HG02642 (cell line): Measurements from ENCODE around the gene SLC6A7.
"Not testable (repeated sequence)": the region's sequence is repeated elsewhere in the genome, so short reads cannot be mapped to it uniquely, and the experiment has no call there.

Experiments used
- ATAC-seq: cut with Tn5 transposase; IDR thresholded peaks from one replicate; pipeline ENCODE4 v1.9.1; 2021; ENCODE audit warnings: mild to moderate bottlenecking; ENCODE audit not compliant: unreplicated experiment, poor library complexity

The SLC6A7 gene

DNA sequence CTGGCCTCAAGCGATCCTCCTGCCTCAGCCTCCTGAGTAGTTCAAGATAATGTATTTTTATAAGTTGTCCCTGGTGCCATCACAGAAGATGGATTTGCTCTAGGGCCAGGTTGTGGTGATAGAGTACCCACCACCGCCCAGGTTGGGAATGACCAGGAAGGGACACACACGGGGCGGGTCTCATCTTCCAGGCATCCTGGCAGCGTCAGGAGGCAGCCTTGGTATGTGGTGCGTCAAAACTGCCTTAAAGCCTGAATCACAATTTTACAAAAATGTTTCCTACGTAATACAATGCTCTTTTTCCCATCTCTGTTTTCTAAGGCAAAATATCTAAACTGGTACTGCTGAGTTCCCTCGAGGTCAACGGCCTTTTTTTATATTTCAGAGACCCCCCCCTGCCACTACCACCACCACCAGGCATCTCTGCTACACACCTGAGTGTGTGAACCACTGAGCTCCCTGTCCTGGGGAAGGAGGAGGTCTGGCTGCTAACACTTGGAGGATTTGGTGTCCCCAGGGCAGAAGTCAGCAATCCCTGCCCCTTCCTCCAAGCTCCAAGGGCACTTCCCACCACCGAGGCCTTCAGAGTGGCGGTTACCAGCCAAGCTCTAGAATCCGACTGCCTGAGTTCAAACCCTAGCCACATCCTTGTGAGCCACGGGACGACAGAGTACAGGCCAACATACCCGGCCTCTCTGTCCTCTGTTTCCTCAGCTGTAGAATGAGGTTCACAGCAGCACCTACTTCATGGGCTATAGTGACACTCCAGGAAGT is 47.3 kb downstream of the SLC6A7 start:
- ATAC-seq: no peak

DNA sequence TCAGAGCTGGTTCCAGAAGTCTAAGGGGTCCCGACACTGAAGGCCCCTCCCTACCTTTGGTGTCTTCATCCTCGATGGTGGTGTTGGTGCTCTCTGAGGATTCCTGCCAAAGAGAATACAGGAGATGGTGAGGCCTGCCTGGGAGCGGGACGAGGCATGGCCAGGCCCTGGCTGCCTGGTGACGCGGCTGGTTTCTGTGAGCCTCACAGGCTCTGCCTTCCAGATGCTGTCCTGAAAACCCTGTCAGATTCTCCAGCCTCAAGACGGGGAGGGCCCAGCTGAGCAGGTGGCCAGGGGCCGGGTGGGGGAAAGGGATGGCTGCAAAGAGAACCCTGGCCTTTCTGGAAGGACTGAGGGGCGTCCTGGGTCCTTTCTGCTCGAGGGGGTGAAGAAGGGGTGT is 48.8 kb downstream of the SLC6A7 start:
- ATAC-seq: no peak

DNA sequence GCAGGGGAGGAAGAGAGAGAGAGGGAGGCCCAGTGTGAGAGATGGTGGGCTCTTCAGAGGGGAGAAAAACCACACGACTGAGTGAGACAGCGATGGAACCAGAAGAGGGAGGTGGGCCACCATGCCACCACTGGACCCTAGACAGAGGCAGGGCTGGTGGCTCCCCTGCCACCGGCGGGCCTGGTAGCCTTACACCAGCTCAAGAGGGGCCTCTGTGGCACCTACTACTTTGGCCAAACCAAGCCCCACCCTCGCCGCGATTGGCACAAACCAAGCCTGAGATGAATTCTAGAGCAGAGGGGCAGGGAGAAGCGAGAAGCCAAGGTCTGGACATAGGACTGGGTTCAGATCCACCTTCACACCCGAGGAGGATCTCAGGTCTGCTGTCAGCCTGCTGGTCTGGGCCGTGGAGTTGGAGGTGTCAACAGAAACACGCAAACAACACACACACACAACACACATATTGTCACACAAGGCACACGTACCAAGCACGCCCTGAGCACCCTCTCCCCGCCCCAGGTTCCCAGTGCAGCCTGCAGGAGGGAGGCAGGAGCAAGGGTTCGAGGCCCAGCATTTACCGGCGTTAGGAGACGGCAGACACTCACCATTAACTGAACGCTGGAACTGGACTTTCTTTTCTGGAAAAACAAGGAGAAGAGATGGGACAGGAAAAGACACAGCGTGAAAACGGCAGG is 49.4 kb downstream of the SLC6A7 start:
- no peak for ATAC-seq

DNA sequence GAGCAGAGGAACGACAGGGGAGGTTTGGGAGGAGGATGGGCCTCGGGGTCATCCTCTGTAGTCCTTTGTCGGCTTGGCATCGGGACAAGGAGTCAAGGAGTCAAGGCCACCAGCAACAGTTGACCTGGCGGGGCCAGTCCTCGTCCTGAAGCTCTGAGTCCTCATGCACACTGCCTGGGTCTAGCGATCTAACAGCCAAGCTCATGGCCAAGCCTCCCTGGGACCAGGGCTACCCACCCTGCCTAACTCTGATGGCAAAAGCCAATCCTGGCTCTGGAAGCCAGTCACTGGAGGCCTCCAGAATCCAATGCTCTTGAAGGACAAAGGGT is 49.9 kb downstream of the SLC6A7 start:
- no peak for ATAC-seq

DNA sequence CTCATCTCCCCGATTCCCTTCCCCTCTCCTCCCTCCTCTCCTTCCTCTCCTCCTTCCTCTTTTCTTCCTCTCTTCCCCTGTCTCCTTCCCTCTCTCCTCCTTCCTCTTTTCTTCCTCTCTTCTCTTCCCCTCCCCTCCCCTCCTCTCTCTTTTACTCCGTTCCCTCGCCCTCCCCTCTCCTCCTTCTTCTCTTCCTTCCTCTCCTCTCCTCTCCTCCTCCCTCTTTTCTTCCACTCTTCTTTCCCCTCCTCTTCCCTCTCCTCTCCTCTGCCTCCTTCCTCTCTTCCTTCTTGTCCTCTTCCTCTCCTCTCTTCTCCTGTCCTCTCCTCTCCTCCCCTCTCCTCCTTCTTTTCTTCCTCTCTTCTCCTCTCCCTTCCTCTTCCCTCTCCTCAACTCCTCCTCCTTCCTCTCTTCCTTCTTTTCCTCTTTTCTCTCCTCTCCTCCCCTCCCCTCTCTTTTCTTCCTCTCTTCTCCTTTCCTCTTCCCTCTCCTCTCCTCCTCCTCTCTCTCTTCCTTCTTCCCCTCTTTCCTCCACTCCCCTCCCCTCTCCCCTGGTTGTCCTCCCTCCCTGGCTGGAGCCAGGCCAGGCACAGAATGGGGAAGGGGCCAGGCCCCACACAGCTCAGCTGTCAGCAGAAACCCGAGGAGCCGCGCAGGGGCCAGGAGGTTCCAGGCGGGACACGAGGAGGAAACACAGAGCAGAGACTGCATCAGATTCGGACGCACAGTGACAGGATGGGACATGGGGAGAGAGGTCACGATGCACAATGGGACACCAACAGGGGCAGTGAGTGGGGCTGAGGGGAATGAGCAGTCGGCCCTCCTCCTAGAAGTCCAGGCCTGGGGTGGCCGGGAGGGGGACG is 51.7 kb downstream of the SLC6A7 start:
- ATAC-seq: no peak

DNA sequence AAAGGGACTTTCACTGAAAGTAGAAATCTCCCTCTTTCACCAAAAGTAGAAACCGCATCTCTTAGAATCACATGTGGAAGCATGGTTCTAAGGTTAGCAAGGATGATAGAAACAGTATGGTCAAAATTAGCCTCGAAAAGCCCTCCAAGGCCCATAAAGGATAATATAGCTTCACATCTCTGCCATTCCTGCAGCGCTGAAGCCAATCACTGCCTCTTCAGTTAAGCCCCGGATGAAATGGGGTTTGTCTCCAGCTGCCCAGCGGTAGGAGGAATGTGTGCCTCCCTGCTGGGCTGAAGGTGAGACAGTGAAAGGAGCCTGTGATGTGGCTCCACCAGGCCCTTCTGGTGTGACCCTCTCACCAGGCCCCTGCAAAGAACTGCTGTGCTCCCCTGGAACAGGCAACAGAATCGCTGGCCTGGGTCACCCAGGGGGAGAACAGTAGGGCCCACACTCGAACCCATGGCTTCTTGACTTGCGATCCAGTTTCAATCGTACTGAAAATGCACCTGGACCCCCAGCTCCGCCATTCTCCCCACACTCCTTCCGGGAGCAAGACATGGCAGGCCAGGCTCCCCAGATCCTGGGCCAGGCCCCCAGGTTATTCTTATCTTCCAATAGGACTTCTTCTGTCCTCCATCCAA is 52.5 kb downstream of the SLC6A7 start:
- ATAC-seq: no peak

DNA sequence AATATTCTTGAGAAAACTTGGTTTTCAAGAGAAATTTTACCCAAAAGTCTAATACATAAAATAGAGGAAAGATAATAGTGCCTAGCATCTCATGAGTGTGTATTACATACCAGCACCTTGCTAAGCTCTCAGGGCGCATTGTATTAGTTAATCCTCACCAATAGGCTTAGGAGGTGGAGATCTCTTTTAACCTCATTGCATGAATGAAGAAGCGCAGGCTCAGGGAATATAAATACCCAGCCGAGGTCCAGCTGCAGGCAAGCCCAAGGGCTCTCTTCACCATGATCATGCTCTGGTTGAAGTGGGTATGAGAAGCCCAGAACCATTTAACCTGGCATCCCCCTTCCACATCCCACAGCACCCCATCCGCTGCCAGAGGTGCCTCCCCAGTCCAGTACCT is 53.7 kb downstream of the SLC6A7 start:
- no peak for ATAC-seq

DNA sequence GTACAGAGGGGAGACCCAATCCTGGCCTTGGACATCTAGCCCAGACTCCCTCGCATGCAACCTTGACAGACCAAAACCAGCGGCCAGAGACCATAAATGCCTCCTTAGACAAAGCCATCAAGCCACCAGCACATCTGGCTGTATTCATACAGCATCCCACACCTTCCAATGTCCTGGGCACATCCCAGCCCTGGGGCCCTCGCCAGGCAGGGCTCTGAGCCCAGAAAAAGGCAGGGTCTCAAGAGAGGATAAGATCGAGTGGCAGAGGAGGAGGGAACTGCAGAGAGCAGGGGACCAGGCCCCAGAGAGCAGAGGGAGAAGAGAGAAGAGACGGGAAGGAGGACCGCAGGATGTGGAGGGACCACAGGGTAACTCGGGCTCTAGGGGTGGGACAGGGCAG is 54.3 kb downstream of the SLC6A7 start:
- ATAC-seq: no peak

DNA sequence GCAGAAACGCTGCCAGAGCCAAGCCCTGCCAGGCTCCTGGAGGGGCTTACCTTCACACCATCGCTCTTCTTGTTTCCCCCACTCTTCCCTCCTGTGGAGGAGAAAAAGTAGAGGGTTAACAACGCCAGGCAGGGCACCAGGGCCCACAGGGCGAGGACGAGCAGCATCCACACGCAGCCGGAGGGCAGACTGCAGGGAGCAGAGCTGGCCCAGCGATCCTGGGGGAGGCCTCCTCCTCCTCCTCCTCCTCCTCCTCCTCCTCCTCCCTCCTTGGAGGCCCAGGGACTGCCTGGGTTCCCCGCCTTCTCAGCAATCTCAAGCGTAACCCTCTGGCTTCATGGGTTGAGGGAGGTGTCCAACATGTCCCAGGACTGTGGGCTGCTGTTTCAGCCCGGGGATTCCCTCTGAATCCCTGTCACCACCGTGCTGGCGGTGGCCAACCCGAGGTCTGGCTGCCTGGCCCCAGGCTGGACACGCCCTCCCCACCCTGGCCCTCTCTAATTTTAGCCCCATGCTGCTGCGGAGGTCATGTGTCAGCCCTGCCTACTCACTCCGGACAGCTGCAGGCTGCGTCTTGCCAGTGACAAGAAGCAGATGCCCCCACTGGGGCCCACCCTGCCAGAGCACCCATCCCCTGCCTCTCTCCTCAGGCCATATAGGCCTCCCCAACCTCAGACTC is 55.4 kb downstream of the SLC6A7 start:
- no peak for ATAC-seq

DNA sequence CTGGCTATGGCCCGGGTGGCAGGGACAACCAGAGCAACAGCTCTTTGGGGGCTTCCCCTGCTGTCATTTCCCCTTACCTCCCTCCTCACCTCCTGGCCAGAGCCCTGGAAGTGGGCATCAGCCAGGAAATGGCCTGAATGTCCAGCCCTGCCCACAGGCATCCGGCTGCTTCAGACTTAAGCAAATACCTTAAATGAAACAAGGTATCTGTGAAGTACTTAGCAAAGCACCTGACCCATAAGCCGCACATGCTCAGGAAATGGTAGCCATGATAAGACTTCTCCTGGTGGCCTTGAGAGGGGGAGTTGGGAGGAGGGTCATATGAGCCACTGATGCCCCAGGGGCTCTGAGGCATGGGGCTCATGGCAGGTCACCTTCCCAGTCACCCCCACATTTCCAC is 55.9 kb downstream of the SLC6A7 start:
- ATAC-seq: no peak

DNA sequence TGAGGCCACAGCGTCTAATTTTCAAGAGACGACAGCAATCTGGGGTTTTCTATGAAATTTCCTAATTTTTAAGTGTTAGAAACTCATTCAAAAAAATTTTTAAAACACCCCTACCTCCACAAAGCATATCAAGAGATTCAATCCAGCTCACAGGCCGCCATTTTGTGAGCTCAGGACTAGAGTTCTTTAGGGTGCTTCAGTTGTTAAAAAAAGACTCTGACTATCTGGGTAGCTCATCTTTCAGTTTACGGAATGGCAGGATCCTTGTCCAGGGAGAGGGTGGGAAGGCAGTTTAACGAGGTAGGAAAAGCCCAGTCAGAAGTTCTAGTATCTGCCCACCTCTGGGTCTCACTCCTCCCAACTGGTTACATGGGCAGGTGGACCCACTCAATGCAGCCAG is 56.6 kb downstream of the SLC6A7 start:
- ATAC-seq: no peak

DNA sequence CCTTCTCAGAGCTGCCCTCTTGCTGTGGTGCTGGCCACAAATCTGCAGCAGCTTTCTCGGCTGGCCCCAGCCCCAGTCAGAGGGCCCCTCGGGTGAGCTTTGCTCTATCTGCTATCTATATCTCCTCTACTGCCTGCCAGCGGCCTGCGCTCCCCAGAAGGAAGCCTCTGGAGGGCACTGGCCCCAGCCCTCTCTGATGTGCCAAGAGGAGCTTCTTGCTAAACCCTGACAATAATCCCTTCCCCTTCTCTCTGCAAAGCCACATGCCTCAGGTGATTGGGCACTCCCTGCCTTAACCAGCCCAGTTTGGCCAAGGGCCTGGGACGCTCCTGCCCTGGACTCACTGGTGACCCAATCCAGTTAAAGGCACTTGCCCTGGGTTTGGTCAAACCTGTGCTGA is 57.0 kb downstream of the SLC6A7 start:
- ATAC-seq: no peak

DNA sequence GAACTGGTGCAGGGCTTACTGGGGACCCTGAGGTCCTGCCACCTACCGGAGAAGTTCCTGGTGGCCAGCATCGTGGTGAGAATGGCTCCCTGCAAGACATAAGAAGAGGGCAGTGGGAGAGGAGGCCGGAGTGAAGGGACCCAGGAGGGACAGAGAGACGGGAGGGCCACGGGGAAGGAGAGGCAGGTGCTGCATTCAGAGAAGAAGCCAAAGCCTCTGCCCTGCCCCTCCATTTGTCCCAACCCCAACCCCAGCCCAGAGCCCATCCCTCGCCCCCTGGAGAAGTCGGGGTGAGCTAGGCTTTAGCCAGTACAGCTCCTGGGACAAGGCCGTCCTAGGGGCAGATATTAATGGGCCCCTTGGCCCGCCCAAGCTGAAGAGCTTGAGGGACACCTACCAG is 57.9 kb downstream of the SLC6A7 start:
- no peak for ATAC-seq

DNA sequence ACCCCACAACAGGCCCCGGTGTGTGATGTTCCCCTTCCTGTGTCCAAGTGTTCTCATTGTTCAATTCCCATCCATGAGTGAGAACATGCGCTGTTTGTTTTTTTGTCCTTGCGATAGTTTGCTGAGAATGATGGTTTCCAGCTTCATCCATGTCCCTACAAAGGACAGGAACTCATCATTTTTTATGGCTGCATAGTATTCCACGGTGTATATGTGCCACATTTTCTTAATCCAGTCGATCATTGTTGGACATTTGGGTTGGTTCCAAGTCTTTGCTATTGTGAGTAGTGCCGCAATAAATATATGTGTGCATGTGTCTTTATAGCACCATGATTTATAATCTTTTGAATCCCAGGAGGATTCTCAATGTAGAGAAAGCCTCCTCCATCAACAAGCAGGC is 58.6 kb downstream of the SLC6A7 start:
- not testable (repeated sequence) for ATAC-seq

DNA sequence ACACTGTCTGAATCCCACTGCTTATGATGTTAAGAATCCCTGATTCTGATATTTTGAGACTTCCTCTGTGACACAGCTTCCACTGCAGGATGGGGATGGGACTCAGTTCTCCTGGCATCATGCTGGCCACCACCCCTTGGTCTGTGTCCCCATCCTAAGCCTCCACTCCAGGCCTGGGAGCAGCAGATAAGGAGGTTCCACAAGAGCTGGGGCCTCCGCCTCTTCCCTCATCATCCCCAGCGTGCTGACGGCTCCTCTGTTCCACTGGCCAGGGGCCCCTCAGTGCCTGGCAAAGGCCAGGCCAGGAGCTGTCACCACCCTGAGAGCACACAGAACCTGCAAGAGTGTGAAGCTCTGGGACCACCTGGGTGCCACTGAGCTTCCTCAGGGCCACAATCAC is 59.1 kb downstream of the SLC6A7 start:
- no peak for ATAC-seq

DNA sequence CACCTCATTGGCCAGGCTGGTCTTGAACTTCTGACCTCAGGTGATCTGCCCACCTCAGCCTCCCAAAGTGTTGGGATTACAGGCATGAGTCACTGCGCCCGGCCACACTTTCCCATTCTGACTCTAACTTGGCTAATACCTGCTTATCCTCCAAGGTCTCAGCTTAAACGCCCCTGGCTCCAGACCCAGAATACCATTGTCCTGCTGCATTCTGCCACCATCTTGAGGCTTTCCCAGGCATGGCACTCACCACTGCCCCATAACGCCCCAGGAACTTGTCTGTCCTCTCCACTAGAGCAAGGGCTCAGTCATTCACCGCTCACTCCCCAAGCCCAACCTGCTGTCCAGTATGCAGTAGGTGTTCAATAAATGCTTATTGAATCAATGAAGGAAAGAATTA is 59.9 kb downstream of the SLC6A7 start:
- ATAC-seq: no peak

DNA sequence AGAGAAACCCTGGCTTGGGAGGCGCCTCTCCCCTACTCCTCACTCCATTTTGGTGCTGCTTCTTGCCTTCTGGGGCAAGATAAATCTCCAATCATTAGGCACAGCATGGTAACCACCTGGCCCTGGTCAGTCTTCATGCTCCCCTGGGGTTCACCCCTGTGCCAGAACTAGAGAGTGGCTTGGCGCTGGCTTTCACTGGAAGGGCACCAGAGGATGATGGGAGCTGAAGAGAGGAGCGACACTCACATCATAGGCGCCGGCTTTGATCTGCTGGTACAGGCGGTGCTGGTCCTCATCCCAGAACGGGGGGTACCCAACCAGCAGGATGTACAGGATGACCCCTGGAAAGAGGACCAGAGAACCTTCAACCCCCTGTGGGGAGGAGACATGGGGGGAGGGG is 61.6 kb downstream of the SLC6A7 start:
- no peak for ATAC-seq

DNA sequence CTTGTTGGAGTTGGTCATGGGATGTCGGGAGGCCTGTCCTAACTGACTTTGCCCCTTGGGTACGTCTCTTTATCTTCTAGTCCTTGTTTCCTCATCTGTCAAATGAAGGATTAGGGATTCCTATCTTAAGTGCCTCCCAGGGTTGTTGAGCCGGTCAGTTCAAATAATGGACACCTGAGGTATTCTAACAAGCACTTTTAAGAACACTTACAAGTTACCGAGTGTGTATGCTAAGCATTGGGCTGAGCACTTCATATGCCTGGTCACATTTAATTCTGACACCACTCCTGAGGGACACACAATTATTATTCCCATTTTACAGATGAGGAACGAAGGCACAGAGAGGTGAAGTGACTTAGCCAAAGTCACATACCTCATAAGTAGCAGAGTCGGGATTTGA is 62.6 kb downstream of the SLC6A7 start:
- ATAC-seq: no peak

DNA sequence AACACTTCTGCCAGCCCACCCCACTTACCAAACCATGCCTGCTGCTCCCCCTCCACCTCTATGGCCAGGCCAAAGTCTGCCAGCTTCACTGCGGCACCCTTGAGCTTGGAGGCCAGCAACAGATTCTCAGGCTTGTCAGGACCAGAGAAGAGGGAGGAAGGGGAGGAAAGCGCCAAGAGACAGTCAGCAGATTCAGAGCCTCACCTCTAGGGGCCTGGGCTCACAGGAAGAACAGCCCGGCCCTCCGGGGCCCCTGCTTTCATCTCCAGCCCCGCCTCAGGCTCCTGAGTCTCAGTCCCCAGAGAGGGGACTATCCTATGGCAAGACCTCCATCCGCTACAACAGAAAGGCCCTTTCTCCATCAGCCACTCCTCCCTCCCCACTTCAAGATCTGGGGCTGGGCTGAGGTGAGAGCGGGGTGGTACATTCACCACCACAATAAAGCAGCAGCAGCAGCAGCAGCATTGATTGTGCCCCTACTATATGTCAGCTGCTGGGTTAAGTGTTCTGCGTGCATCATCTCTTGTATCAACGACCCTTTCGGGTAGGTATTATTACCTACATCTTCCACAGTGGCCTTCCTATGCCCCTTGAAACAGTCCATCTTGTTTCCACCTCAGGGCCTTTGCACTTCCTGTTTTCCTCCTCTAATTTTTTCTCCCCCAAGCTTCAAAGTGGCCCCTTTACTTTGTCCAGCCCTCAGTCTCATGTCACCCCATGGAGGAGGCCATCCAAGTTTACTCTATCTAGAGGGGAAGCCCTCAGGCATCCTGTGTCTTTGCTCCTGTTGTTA is 63.8 kb downstream of the SLC6A7 start:
- no peak for ATAC-seq

DNA sequence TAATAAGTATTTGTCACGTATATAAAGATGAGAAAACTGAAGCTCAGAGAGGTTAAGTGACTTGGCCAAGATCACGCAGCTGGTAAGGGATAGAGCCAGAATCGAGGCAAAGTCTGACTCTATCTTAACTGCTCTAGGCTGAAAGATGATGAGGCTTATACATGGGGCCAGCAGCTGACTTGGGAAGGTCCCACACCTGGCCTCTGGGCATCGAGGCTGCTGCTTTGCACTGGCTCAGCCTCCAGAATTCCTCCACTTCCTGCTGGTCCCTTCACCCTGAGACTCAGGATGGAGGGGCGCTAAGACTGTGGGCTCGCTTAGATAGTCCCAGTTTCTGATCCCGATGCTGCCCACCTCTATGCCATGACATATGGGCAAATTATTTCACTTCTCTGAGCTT is 64.5 kb downstream of the SLC6A7 start:
- no peak for ATAC-seq
